Left lung (tissue), 10 donors: ENCODE results near the gene RHCE. TPM values are rescaled to one million over a fixed set of nuclear protein-coding genes. Genes with fewer than 3 reads are reported as not detected.
A peak's percentile ranks its signal among the peaks of the same experiment; 100 is the strongest.
"Not testable (repeated sequence)": the region's sequence is repeated elsewhere in the genome, so short reads cannot be mapped to it uniquely, and the experiment has no call there.

ENCODE experiments used
- ATAC-seq: fragments of 200-7000 bp; cut with Tn5 transposase; one replicate; pipeline ENCODE4 v1.9.1; 2020; ENCODE audit warnings: moderate library complexity
- DNase-seq, 4 donors: peaks; one replicate each; pipeline ENCODE4 v3.0.0-alpha.2; 2013 to 2020
- H3K27ac ChIP-seq, 2 donors: fragments of 200-600 bp; sonication (generic) in 1 of 2; one replicate each; pipeline versions ENCODE4 v1.5.0 to v1.8.0; 2020 to 2021
- H3K27me3 ChIP-seq, 2 donors: fragments of 200-600 bp; sonication (generic) in 1 of 2; one replicate each; pipeline versions ENCODE4 v1.5.0 to v1.8.0; 2020 to 2021
- H3K36me3 ChIP-seq, 2 donors: fragments of 200-600 bp; sonication (generic) in 1 of 2; one replicate each; pipeline versions ENCODE4 v1.5.0 to v1.8.0; 2020 to 2021
- H3K4me1 ChIP-seq, 2 donors: fragments of 200-600 bp; one replicate each; pipeline ENCODE4 v1.8.0; 2021
- H3K4me3 ChIP-seq, 2 donors: fragments of 200-600 bp; sonication (generic) in 1 of 2; one replicate each; pipeline versions ENCODE4 v1.5.0 to v1.8.0; 2020 to 2021; ENCODE audit warnings: mild to moderate bottlenecking in 1 of 2
- H3K9me3 ChIP-seq, 2 donors: fragments of 200-600 bp; sonication (generic) in 1 of 2; one replicate each; pipeline versions ENCODE4 v1.5.0 to v1.8.0; 2020 to 2021
- CTCF ChIP-seq, 2 donors: fragments of 200-600 bp; sonication (generic) in 1 of 2; IDR thresholded peaks; one replicate each; pipeline versions ENCODE4 v1.5.0 to v1.8.0; 2021; ENCODE audit warnings: antibody characterized with exemption in 2 of 2
- intact Hi-C, 2 donors: fragments of 100-400 bp; cut with DNase I; formaldehyde crosslinking; loops; one replicate each; pipeline versions ENCODE4 v1.11.2 to v1.14.2; 2022
- polyA plus RNA-seq, 6 donors: library from polyadenylated mRNA; unstranded; fragments of 120-200 nt; gene quantifications; one replicate each; pipeline ENCODE4 v1.2.1, GENCODE V29; 2013; ENCODE audit not compliant: insufficient read length in 6 of 6
- total RNA-seq, 2 donors: library from RNA; stranded (reverse); fragmentation: NEBNext Ultra II Directional; extraction: Animal tissue kit (Norgen Biotek cat#: 25700); gene quantifications; one replicate each; pipeline ENCODE4 v1.2.1, GENCODE V29; 2021
- donor health status: DM: no; HTN: yes; CAD: no.
- donor health status: DM: no; HTN: no; CAD: no.

RHCE gene
- total and polyA plus RNA-seq, 8 donors: 0.64 to 2.2 (median 1.4) TPM; not detected in 1

- peaks cover 13 to 46% of the 10 kb centered on the region in 2 donors for H3K4me1 ChIP-seq
- no peaks in the 10 kb centered on the region for H3K36me3 ChIP-seq
- peak; percentile 97 for ATAC-seq
- no peaks in the 10 kb centered on the region for H3K27me3 ChIP-seq
- intact Hi-C loops: no loop called here
- no peak for TF ChIP-seq CTCF (IDR thresholded peaks at IDR 0.05)
- DNase-seq: peak; percentile 95 to 97 (median 96)
- peak within 1 kb of the TSS; percentile 84 to 94 for H3K27ac ChIP-seq
- peak within 1 kb of the TSS; percentile 84 to 89 for H3K4me3 ChIP-seq
- H3K9me3 ChIP-seq: no peaks in the 10 kb centered on the region
Measured at GRCh38 chr1:25430073-25430966, 9.7 kb upstream of the RHCE start, which contains the start of gene MACO1. Gene MACO1, plus strand, starts transcription at chr1:25430897. Its CDS starts 202 bp downstream, at chr1:25431099.

- ATAC-seq: no peak
- no peaks in the 10 kb centered on the region for H3K36me3 ChIP-seq
- intact Hi-C loops: no loop called here
Measured at GRCh38 chr1:25428475-25429166, 8.0 kb upstream of the RHCE start.

GRCh38 chr1:25427696-25428095 is 7.1 kb upstream of the RHCE start:
- H3K36me3 ChIP-seq: no peaks in the 10 kb centered on the region
- H3K4me1 ChIP-seq: peaks cover 7 to 20% of the 10 kb centered on the region in 2 donors
- DNase-seq: no peak
- no peak overlapping the region for H3K27ac ChIP-seq
- H3K9me3 ChIP-seq: no peaks in the 10 kb centered on the region
- no peak for ATAC-seq
- no peak overlapping the region for H3K4me3 ChIP-seq
- intact Hi-C loops: no loop called here
- TF ChIP-seq CTCF (IDR thresholded peaks at IDR 0.05): no peak
- no peaks in the 10 kb centered on the region for H3K27me3 ChIP-seq

More at GRCh38 chr1:25428475-25429166, 8.0 kb upstream of the RHCE start:
- Histone ChIP-seq H3K9me3 (no peaks in the 10 kb centered on the region), H3K27ac (no peak overlapping the region), H3K4me1 (peaks cover 8 to 29% of the 10 kb centered on the region in 2 donors), H3K4me3 (no peak overlapping the region), H3K27me3 (no peaks in the 10 kb centered on the region)
- TF ChIP-seq CTCF (IDR thresholded peaks at IDR 0.05): no peak
- DNase-seq: no peak

GRCh38 chr1:25425098-25426085 is 4.8 kb upstream of the RHCE start:
- DNase-seq (no peak), ATAC-seq (no peak)
- Histone ChIP-seq H3K4me1 (peaks cover 0 to 6% of the 10 kb centered on the region in 2 donors), H3K9me3 (no peaks in the 10 kb centered on the region), H3K4me3 (no peak overlapping the region), H3K27me3 (no peaks in the 10 kb centered on the region), H3K27ac (no peak overlapping the region), H3K36me3 (no peaks in the 10 kb centered on the region)
- intact Hi-C loops: no loop called here
- no peak for TF ChIP-seq CTCF (IDR thresholded peaks at IDR 0.05)

GRCh38 chr1:25423206-25423605 is 2.6 kb upstream of the RHCE start:
- H3K36me3 ChIP-seq, intact Hi-C loops, DNase-seq, H3K27me3 ChIP-seq, H3K9me3 ChIP-seq, H3K4me3 ChIP-seq, H3K27ac ChIP-seq, H3K4me1 ChIP-seq: not testable (repeated sequence)
- ATAC-seq: peak; percentile 59

- intact Hi-C loops, H3K9me3 ChIP-seq, ATAC-seq, H3K4me3 ChIP-seq, H3K4me1 ChIP-seq, H3K27ac ChIP-seq, DNase-seq, H3K27me3 ChIP-seq, H3K36me3 ChIP-seq: not testable (repeated sequence)
Measured at GRCh38 chr1:25419339-25419738, 1.3 kb downstream of the RHCE start.

GRCh38 chr1:25417280-25417679 is 3.3 kb downstream of the RHCE start:
- H3K27me3 ChIP-seq, H3K27ac ChIP-seq, H3K9me3 ChIP-seq, intact Hi-C loops, ATAC-seq, DNase-seq, H3K4me3 ChIP-seq, H3K4me1 ChIP-seq, H3K36me3 ChIP-seq: not testable (repeated sequence)

GRCh38 chr1:25414578-25414977 is 6.0 kb downstream of the RHCE start:
- H3K27ac ChIP-seq, DNase-seq, H3K4me3 ChIP-seq, H3K27me3 ChIP-seq, intact Hi-C loops, H3K4me1 ChIP-seq, H3K36me3 ChIP-seq, H3K9me3 ChIP-seq, ATAC-seq: not testable (repeated sequence)
